SK-N-MC (cell line): ENCODE data around the gene PCDHGA1.

Experiments
- EZH2 ChIP-seq: fragments of 200-600 bp; sonication (generic); IDR thresholded peaks from one replicate; pipeline ENCODE4 v1.6.1; 2017; ENCODE audit warnings: antibody characterized with exemption
- POLR2AphosphoS5 ChIP-seq: IDR thresholded peaks from 2 replicates; pipeline ENCODE4 v1.6.1; 2012; ENCODE audit warnings: mild to moderate bottlenecking, low read depth, low read length, borderline replicate concordance

DNA sequence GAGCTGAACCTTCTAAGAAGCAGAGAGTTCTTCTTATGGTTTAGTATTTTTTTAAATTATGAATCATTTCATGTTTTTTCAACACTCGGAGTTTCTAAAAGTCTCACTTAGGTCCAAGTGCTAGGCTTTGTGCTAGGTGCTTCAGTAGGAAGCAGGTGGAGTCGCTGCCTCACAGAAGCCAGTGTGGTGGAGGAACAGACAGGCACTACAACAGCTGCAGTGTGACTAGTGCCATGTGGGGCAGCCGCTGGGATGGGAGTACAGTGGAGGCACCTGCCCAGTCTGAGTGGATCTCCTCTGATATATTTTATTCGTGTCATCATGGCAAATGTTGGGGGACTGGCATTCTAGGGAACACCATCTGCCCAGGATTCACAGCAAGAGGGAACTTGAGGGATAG is 173.9 kb downstream of the PCDHGA1 start:
- TF ChIP-seq POLR2AphosphoS5 (no peak), EZH2 (no peak)
